ENCODE results near the gene CADM1.

GRCh38 chr11:115409691-115410220 is 94.5 kb downstream of the CADM1 start:
- TF ChIP-seq SAP30 (IDR thresholded peaks at IDR 0.05; ENCODE audit: borderline replicate concordance, insufficient read depth, low read depth, low read length, poor library complexity, severe bottlenecking): no peak
- TF ChIP-seq AFF4 (CRISPR knock-in tag; IDR thresholded peaks at IDR 0.05): no peak
- TF ChIP-seq UBTF (IDR thresholded peaks at IDR 0.05; ENCODE audit: borderline replicate concordance in 1 of 2, low read depth in 2 of 2, low read length in 2 of 2): no peak
- no peak for TF ChIP-seq HCFC1 (IDR thresholded peaks at IDR 0.05; ENCODE audit: low read depth, low read length)
- TF ChIP-seq POLR2AphosphoS2 (IDR thresholded peaks at IDR 0.05; ENCODE audit: low read length): no peak
- TF ChIP-seq ZBED1 (IDR thresholded peaks at IDR 0.05): no peak
- no peak for TF ChIP-seq POLR2AphosphoS5 (IDR thresholded peaks at IDR 0.05; ENCODE audit: control insufficient read depth, insufficient read depth, low read depth, low read length)
- no peak for TF ChIP-seq CREB1 (IDR thresholded peaks at IDR 0.05)
- TF ChIP-seq CREB1 (CRISPR knock-in tag; IDR thresholded peaks at IDR 0.05): no peak
- no peak for TF ChIP-seq REST (IDR thresholded peaks at IDR 0.05; ENCODE audit: borderline replicate concordance)
- no peak for TF ChIP-seq REST (CRISPR knock-in tag; IDR thresholded peaks at IDR 0.05; ENCODE audit: low read depth)
- TF ChIP-seq TCF7 (IDR thresholded peaks at IDR 0.05; ENCODE audit: borderline replicate concordance): no peak
- no peak for TF ChIP-seq NFIC (IDR thresholded peaks at IDR 0.05)
- no peak for TF ChIP-seq POLR2A (conservative IDR thresholded peaks at IDR 0.05)
- TF ChIP-seq TAF7 (tag; IDR thresholded peaks at IDR 0.05): no peak

Data from K562 (cell line).